ENCODE data around the gene CMYA5.

CMYA5 gene

DNA sequence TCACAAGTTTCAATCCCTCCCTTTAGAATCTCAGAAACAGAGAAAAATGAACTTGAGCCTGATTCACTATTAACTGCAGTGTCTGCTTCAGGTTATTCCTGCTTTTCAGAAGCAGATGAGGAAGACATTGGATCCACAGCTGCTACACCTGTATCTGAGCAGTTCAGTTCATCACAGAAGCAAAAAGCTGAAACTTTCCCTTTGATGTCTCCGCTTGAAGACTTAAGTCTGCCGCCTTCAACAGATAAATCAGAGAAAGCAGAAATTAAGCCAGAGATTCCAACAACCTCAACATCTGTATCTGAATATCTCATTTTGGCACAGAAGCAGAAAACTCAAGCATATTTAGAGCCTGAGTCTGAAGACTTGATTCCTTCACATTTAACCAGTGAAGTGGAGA is 42.1 kb downstream of the CMYA5 start:
- Histone ChIP-seq H3K9me3 (ENCODE audit: severe bottlenecking) (no peaks in the 10 kb centered on the region), H3K27ac (no peak overlapping the region), H3K4me3 (ENCODE audit: low read depth, low read length) (no peak overlapping the region), H3K36me3 (no peaks in the 10 kb centered on the region), H3K27me3 (ENCODE audit: insufficient read depth, low read depth, severe bottlenecking) (no peaks in the 10 kb centered on the region)
- TF ChIP-seq, protein P1, sequence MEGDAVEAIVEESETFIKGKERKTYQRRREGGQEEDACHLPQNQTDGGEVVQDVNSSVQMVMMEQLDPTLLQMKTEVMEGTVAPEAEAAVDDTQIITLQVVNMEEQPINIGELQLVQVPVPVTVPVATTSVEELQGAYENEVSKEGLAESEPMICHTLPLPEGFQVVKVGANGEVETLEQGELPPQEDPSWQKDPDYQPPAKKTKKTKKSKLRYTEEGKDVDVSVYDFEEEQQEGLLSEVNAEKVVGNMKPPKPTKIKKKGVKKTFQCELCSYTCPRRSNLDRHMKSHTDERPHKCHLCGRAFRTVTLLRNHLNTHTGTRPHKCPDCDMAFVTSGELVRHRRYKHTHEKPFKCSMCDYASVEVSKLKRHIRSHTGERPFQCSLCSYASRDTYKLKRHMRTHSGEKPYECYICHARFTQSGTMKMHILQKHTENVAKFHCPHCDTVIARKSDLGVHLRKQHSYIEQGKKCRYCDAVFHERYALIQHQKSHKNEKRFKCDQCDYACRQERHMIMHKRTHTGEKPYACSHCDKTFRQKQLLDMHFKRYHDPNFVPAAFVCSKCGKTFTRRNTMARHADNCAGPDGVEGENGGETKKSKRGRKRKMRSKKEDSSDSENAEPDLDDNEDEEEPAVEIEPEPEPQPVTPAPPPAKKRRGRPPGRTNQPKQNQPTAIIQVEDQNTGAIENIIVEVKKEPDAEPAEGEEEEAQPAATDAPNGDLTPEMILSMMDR (IDR thresholded peaks at IDR 0.05; ENCODE audit: low read depth, low read length), result no peak
- DNase-seq, result no peak

DNA sequence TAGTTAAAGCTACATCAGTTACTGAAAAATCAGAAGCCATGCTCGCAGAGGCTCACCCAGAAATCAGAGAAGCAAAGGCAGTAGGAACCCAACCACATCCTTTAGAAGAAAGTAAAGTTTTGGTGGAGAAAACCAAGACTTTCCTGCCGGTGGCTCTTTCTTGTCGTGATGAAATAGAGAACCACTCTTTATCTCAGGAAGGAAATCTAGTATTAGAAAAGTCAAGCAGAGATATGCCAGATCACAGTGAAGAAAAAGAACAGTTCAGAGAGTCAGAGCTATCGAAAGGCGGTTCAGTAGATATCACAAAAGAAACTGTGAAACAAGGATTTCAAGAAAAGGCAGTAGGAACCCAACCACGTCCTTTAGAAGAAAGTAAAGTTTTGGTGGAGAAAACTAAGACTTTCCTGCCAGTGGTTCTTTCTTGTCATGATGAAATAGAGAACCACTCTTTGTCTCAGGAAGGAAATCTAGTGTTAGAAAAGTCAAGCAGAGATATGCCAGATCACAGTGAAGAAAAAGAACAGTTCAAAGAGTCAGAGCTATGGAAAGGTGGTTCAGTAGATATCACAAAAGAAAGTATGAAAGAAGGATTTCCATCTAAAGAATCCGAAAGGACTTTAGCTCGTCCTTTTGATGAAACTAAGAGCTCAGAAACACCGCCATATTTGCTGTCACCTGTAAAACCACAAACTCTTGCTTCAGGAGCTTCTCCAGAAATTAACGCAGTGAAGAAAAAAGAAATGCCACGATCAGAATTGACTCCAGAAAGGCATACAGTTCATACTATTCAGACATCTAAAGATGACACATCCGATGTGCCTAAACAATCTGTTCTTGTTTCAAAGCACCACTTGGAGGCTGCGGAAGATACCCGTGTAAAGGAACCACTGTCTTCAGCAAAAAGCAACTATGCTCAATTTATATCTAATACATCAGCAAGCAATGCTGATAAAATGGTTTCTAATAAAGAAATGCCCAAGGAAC is 47.2 kb downstream of the CMYA5 start:
- no peaks in the 10 kb centered on the region for H3K36me3 ChIP-seq
- TF ChIP-seq, protein P1 (IDR thresholded peaks at IDR 0.05; ENCODE audit: low read depth, low read length), result no peak
- no peak overlapping the region for H3K27ac ChIP-seq
- no peak for DNase-seq
- no peaks in the 10 kb centered on the region for H3K27me3 ChIP-seq (ENCODE audit: insufficient read depth, low read depth, severe bottlenecking)
- H3K4me3 ChIP-seq (ENCODE audit: low read depth, low read length), result no peak overlapping the region
- no peaks in the 10 kb centered on the region for H3K9me3 ChIP-seq (ENCODE audit: severe bottlenecking)

DNA sequence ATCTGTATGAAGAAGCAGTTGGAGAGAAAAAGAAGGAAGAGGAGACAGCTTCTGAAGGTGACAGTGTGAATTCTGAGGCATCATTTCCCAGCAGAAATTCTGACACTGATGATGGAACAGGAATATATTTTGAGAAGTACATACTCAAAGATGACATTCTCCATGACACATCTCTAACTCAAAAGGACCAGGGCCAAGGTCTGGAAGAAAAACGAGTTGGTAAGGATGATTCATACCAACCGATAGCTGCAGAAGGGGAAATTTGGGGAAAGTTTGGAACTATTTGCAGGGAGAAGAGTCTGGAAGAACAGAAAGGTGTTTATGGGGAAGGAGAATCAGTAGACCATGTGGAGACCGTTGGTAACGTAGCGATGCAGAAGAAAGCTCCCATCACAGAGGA is 48.7 kb downstream of the CMYA5 start:
- Histone ChIP-seq H3K27me3 (ENCODE audit: insufficient read depth, low read depth, severe bottlenecking) (no peaks in the 10 kb centered on the region), H3K27ac (no peak overlapping the region), H3K4me3 (ENCODE audit: low read depth, low read length) (no peak overlapping the region), H3K9me3 (ENCODE audit: severe bottlenecking) (no peaks in the 10 kb centered on the region), H3K36me3 (no peaks in the 10 kb centered on the region)
- no peak for DNase-seq
- TF ChIP-seq, protein P1 (IDR thresholded peaks at IDR 0.05; ENCODE audit: low read depth, low read length), result no peak

DNA sequence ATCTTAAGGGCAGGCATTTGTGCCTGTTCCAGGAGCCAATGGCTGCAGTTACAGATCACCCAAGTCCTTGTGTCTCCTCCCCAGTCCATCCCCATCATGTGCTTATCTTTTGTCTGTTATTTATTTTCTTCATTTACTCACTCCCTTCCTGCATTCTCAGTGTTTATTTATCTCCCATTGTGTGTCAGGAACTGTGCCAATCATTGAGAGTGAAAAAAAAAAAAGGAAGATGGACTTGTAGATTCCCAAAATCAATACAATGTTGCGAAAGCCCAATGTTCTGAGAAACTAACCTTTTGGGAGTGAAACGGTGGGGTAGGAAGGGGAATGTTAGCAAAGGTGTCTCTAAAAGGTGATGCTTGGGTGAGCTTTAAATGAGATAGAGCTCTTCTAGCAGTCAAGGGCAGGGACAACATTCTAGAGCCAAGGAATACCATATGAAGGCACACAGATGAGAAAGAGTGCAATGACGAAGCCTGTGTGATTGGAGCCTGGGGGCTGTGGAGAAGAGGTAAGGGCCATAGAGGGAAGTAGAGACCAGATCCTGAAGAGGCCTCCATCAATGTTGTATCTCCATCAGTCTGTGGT is 53.0 kb downstream of the CMYA5 start:
- Histone ChIP-seq H3K9me3 (ENCODE audit: severe bottlenecking) (no peaks in the 10 kb centered on the region), H3K36me3 (no peaks in the 10 kb centered on the region), H3K4me3 (ENCODE audit: low read depth, low read length) (no peak overlapping the region), H3K27ac (no peak overlapping the region), H3K27me3 (ENCODE audit: insufficient read depth, low read depth, severe bottlenecking) (no peaks in the 10 kb centered on the region)
- TF ChIP-seq, protein P1 (IDR thresholded peaks at IDR 0.05; ENCODE audit: low read depth, low read length), result no peak
- DNase-seq, result no peak

DNA sequence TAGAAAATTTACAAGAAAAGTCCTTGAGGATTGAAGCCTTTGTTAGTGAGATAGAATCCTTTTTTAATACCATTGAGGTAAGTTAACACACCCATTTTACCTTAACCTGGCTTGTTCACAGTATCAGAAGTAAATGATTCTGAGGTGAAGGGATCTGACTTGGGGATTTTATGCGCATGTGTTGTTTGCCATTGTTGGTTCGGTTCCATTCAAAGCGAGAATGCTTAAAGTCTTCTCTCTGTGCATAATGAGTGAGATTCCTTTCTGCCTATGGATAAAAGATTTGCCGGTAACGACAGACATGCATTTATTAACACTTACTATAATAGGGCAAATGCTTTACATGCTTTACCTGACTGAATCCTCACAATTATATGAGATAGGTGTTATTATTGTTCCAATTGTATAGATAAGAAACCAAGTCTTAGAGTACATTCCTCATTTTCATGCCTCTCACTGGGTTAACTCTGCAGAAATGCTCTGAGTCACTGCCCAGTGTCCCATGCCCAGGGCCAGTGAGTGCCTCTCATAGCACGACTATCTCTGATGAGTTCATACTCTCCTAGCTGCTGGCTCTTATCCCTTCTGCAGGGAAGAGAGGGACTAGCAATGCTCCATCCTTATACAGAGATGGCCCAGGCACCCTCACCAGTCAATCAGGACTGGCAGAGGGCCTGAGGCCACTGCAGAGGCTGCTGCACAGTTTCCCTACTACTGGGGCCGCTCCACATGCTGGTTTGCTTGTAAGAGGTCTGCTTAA is 54.4 kb downstream of the CMYA5 start:
- Histone ChIP-seq H3K4me3 (ENCODE audit: low read depth, low read length) (no peak overlapping the region), H3K27ac (no peak overlapping the region), H3K36me3 (no peaks in the 10 kb centered on the region), H3K9me3 (ENCODE audit: severe bottlenecking) (no peaks in the 10 kb centered on the region), H3K27me3 (ENCODE audit: insufficient read depth, low read depth, severe bottlenecking) (no peaks in the 10 kb centered on the region)
- DNase-seq, result no peak
- TF ChIP-seq, protein P1 (IDR thresholded peaks at IDR 0.05; ENCODE audit: low read depth, low read length), result no peak
